ENCODE results near the gene AFAP1.

Gene AFAP1

DNA sequence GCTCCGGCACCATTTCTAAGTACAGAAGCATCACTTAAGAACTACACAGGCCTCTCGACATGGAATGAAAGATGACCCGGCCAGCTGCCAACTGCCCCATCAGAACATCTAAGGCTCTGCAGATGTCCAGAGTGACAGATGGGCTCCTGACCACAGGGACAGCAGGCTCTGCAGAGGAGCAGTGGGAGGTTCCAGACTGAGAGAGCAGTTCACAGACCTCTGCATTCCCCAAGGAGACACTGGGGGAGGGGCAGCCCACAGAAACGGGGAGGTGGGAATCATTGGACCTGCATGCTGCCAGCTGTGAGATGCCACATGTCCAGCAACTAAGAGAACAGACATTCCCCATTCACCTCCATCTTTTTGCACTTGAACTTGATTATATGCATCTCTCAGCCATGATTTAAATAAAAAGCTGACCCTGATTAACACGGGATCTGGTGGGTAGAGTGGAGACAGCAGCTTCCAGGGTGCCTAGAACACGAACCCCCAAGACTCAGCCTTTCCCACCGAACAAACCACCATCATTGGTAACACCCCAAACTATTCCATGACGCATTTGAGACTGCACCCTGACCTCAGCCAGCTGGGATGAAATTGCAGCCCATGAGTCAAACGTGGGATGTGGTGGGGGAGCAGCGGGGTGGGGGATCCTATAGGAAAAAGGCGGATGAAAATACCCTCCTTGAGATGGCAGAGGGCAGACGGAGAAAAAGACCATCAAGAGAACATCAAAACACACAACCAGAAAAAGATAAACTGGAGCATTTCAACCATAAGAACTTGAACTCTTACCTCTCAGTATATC is 47.2 kb downstream of the AFAP1 start:
- DNase-seq, result no peak

DNA sequence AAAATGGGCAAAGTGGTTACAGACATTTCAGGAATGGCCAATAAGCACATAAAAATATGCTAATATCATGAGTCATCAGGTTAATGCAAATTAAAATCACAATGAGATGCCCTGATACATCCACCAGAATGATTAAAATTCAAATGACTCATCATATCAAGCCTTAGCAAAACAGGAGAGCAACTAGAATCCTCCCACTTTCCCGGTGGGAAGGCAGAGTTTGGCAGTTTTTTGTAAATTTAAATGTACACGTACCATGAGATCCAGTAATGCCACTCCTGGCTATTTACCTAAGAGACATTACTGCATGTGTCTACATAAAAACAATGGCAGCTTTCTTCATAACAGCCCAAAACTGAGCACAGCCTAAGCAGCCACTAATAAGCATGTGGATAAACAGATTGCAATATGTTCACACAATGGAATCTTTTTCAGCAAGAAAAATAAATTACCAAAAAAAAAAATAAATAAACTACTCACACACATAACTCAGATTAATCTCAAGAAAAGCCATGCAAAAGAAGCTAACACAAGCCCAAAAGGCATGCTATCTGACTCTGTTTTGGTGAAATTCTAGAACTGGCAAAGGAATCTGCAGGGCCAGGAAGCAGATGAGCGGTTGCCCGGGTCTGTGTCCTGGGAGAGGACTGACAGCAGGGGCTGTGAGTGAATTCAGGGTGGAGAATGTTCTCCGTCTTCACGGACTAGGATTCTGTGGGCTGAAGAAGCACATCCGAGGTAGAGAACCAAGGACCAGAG is 48.8 kb downstream of the AFAP1 start:
- no peak for DNase-seq

DNA sequence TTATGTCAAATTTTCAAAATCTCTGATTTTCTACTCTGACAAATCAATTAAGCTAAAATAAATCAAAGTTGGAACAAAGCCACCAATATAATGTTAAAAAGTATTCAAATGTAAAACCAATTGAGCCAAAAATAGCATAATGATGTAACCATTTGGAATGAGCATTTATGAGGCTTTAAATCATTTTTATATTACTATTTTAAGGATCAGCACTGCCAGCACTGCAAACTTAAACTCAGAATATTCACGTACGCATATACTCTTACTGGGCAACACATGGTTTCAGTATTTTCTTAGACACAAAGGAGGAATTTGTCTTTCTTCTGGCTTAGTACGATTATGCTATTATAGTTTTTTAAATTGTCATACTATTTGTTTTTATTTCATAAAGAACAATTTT is 52.2 kb downstream of the AFAP1 start:
- no peak for DNase-seq

DNA sequence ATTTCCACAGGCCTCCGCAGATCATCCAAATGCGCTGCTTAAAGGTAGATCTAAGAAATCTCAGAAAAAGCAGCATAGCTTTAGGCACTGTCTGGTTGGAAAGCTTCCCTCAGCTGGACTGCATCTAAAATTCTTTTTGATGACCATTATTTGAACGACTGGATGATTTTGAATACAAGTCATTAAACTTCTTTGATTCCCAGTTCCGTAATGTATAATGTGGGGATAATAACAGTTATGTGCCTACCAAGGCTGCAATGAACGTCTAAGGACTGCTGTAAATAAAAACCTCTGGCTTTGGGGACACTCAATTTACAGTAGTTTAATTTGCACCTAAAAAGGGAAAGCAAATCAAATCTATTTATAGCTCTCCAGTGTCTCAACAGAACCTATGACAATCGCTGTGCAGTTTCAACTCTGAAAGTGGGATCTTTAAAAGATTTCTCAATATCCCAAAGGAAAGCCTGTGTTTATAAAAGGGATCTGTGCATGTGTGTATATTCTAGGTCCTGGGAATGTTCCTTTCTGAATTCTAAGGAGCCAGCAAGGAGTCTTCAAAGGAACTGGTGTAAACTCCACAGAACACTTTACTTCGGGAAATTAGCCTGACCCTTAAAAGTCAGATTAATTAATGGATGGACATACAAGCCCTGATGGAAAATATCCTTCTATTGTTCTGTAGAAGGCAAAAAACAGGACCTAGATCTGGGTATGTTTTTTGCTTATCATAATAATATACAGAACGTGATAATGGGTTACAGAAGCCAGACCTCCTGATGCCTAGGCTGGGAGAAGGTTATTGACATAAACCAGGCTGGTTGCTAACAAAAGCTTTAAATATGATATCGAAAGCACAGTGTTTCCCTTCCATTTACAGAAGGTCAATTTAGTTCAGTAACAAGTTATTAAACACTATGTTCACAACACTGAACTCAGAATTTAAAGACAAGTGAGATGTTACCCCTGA is 53.4 kb downstream of the AFAP1 start:
- no peak for DNase-seq

DNA sequence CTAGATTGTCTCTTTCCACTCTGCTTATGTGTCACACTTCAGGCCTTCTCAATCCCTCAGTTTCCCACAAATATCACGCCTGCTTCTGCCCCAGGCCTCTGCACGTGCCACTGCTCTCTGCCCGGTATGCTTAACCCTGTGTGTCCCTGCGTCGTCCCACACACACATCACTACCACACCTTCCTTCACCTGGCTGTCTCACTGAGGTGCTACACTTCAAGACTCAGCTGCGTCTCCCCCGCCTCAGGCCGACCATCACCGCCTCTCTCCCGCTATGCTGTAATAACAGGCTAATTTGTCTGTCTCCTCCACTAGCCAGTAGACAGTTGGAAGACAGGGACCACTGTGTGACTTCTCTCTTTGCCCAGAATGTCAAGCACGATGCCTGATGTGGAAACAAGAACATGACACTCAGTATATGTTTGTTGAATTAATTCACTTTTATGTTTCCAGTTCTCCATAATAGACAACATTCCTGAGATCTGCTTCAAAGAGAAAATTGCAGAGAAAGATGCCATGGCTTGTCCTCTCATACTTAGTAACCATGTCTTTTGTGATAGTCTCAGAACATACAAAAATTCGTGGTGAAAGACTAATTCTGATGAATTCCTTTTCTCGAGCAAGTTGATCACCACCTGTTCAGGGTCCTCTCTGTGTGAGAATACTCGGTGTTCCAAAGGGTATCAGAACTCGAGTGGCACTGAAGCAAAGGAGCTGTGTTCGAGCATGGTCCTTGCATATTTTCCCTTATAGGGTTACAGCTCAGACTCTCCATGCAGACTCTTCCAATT is 54.2 kb downstream of the AFAP1 start:
- no peak for DNase-seq

DNA sequence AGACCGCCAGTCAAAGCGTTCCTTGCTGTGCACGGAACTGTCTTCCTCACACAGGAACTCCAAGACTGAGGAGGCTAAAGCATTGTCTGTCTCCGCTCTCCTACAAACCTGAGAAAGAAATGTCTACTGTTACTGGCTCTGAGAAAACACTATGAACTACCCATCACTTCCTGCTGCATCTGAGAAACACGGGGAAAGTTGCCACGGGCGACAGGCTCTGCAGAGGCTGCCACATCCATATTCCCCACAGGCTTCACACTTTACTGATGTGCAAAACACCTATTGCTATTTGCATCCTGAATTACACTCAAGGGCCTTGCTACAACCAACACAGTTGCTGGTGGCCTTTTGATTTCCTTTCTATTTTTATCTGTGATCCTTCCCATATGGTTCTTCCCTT is 59.0 kb downstream of the AFAP1 start:
- DNase-seq, result no peak

DNA sequence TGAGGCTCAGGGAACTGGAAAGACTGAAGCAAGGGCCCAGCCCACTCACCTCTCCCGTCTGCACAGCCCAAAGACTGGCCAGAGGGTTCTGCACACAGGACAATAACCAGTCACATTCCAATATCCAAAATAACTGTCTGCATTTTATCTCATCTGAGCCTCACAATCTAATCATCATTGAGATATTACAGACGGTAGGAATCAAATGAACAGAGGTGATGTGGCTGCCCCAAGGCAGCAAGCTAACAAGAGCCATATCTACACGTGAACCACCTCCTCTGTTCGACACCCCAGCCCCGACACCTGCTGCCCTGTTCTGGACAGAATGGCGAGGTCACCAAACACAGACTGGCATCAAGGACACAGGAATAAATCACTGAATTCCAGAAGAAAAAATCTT is 60.5 kb downstream of the AFAP1 start:
- no peak for DNase-seq

DNA sequence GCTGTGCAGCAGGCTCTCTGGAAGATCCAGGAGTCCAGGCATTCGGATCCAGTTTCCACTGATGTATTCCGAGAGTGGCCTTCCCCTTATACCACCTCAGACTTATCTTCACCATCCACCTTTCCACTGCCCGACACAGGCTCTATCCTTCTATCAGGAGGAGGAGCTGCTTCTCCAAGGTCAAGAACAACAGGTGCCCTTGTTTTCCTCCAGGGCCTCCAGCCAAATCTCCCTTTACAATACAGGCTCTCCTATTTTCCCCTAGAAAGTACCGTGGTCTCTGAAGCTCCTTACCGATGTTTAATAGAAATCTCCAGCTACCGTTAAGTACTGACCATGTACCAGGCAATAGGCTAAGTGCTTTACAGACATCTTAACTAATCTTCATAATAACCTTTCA is 61.3 kb downstream of the AFAP1 start:
- DNase-seq, result no peak

DNA sequence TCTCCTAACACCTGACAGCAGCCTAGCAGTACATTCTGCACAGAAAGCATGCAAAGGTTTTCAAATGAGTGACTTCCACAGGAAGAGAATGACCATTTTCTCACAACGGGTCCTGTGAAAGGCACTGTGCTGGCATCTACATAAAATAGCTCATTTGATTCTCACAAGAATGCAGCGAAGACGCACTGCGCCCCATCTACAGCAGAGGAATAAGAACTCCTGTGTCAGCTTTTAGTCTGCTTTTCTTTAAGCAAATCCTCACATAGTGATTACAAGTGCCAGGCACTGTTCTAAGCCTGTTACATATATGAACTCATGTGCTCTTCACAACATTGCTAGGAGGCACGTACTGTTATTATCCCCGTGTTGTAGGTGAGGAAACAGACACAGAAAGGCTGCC is 62.5 kb downstream of the AFAP1 start:
- DNase-seq, result no peak

DNA sequence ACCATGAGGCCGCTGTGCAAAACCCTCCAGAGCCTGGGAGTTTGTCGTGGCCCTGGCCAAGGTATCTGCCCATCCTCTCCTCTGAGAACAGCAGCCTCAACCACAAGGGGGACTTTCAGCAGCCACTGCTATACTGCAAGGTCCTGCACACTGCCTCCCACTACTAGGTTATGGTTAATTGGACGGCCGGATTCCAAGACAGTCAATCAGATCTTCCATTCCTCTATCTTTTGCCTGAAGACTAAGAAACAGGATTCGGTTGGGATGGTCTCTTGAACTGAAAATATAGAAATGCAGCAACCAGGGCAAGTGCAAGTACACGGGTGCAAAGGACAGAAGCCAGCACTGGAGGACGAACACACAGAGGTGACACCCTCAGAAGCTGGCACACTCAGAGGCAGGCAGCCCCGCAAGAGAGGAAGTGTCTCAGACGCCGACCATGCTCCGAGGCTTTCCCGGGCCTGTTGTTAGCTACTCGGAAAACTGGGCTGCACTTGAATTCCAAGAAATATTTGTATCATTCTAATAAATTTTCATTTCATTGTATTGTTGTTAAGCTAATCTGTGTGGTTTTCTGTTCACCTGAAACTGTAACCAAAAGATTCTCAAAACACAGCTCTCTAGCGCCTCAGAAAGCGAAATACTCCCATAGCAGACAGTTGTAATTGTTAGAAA is 63.3 kb downstream of the AFAP1 start:
- no peak for DNase-seq

DNA sequence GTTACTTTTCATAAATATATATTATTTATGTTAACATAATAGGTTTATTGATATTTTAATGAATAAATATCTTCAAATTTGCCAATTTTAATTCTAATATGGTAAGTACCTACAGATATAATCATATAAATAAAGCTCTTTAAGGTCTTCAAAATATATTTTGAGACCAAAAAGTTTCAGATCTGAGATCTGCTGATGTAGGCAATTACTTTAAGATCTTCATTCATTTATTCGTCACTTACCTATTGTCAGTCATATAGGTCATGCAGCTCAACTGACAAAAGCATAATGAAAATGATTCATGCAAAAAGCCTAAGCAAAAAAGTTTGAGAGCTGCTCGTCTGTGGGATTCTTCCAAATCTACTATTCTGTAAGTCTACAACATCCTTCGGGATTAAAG is 64.8 kb downstream of the AFAP1 start:
- DNase-seq, result no peak

DNA sequence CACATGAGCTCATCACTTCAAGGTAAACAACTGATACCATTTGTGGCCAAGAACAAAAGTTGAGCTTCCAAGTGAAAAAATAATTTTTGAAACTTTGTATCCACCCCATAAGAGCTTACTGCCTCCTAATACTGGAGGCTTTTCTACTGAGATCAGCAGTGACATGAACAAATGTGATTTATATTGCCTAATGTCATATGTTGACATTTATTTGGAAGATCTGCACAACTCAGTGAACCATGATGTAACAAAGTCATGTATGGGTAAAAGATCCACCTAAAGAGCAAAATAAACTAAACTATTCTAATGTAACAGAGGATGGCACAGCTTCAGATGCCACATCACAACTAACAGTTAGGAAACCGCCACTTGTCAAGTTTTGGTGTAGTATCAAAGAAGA is 65.8 kb downstream of the AFAP1 start:
- no peak for DNase-seq

DNA sequence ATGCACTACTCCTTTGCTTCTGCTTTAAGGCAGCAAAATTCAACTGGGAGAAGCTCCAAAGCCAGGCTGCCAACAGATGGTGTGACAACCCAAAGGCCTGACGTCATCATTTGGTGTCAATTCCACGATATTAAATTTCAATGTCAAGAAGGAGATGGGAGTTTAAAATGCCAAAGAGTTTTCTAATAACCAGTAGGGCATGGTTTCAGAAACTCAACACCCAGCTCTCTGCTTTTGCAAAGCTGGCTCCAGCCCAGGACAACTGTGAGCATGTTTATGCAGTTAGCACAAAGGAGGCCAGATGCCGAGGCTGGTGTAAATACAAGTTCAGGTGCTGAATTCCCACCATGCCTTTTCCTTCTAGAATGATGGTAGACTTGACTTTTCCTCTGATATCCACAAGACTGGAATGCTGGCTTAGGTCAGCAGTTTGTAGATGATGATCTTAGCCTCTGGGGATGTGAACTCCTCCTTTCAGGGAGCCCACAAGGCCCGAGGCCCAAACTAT is 67.3 kb downstream of the AFAP1 start:
- no peak for DNase-seq

DNA sequence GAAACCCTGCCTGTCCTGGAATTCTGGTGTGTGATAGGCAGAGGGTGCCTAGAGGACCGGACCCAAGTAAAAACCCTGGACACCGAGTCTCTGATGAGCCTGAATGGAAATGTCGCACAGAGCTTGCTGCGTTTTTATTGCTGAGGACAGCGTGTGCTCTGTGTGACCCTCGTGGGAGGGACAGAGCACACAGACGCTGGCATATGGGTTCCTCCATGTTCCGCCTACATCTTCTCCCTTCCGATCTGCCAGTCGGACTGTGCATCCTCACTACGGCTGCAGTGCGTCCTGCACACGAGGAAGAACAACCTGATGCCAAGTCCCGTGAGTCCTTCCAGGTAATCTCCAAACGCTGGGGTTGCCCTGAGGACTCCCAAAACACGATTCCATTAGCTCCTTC is 68.3 kb downstream of the AFAP1 start:
- no peak for DNase-seq

DNA sequence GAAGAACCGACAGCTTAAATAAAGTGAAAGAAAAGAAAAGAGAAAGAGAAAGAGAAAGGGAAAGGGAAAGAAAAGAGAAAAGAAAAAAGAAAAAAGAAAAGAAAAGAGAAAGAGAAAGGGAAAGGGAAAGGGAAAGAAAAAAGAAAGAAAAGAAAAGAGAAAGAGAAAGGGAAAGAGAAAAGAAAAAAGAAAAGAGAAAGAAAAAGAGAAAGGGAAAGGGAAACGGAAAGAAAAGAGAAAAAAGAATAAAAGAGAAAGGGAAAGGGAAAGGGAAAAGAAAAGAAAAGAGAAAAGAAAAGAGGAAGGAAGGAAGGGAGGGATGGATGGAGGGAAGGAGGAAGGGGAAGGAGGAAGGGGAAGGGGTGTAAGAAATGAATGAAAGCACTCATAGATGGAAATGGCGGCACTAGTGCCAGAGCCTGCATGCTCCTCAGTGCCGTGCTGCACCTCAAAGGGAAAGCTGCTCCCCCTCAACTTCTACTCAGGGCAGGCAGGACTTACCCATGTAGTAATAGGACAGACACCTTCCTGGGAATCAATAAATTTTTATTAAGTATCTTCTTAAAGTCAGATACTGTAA is 70.7 kb downstream of the AFAP1 start:
- no peak for DNase-seq

DNA sequence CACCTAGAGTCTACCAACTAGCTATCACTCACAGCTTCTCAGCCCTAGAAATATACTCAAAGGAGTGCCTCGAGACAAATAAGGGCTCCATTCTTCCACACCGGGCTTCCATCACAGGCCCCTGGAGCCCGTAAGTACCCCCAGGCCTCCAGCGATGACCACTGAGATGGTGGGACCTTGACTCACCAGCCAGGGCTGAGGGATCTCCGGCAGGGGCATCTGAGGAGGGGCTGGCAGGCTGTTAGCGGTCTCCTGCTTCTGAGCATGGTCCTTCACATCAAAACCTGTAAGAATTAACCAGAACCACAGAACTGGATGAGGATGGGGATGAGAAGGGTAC is 71.3 kb downstream of the AFAP1 start:
- no peak for DNase-seq

DNA sequence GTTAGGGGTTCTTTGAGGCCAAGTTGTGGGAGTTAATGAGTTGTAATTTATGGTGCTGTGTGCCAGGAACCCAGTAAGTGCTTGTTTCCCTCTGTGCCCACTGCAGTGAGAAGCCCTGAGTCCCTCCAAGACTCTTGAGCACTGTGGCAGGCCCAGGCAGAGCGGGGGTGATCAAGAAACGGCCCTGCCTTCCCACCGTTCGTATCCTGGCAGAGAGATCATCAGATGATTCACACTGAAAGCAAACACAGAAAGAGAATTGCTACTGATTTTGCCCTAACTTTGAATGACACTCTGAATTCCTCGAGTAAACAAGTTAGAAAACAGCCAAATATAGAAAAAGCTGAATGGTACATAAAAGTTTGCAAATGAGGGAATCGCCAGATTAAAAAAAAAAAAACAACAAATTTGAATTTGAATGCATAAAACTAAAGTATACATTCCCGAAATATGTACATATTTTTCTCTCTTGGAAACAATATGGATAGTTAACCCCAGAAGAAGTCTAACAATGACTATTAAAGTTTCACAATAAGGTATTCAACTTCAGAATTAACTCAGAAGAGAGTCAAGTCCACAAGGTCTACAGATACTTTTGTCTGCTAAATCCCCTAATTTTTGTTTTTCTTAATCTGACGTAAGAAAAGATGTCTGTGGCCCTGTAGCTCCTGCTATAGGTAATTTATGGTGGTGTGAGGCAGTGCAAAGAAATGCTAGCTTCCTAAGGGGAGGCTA is 71.8 kb downstream of the AFAP1 start:
- DNase-seq, result no peak

DNA sequence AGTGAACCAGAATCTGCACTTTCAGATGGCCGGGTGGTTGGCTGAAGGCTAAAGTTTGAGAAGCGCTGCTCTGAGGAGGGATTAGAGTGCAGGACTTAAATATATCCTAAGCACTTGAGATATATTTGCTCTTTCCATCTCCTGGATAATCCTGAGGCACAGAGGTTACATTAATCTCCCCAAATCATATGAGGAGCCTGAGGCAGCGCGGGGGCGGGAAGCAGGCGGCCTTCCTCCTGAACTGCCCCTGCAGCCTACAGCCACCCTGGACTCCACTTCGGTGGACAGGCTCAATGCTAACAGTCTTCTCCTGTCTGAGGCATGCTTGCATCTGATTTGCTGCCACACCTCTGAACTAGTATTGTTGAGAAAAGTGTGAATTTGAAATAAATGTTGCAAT is 72.5 kb downstream of the AFAP1 start:
- no peak for DNase-seq

DNA sequence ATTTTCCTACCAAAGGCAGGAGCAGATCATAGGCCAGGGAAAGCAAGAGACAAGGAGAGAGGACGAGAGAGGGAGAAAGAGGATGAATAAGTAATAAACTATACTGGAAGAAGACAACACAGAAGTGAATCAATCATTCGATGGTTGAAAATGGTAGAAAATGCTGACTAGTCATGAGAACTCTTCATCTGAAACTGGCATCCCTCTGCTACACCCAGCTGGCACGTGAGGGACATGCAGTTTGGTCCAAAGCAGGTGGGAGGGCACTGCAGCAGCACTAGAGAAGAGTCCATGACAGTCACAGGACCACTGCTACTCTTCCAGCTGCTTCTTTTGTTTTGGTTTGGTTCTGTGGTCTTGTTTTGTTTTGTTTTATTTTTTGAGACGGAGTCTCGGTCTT is 74.1 kb downstream of the AFAP1 start:
- no peak for DNase-seq

DNA sequence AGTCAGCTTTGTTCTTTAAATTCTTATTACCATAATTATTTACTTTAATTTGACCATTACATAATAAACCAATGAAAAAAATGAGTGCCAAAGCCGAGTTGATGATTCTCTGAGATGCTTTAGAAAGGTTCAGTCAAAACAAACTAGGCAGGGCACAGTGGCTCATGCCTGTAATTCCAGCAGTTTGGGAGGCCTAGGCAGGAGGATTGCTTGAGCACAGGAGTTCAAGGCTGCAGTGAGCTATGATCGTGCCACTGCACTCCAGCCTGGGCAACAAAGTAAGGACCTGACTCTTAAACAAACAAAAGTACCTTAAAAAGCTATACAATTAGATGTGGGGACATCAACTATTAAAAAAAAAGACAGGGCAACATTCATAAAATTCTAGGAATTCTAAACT is 75.0 kb downstream of the AFAP1 start:
- DNase-seq, result no peak

Measured in NCI-H187 treated with DMSO at 0.1 percent for 48 hours (cell line).